Activated CD4-positive, alpha-beta T cell treated with anti-CD3 and anti-CD28 coated beads, Interleukin-2, amount 10 ng/mL, durations not matched to agents 7 days and 5 days (primary cell): ENCODE results near the gene SLC18A2. TPM values are rescaled to one million over a fixed set of nuclear protein-coding genes. Genes with fewer than 3 reads are reported as not detected.
"Not testable (repeated sequence)": the region's sequence is repeated elsewhere in the genome, so short reads cannot be mapped to it uniquely, and the experiment has no call there.

Experiments used
- CTCF ChIA-PET: fragments of 350-600 bp; sonication (Branson Sonifier 250); formaldehyde crosslinking; loops from one replicate; lab custom pipeline; 2021; ENCODE audit warnings: antibody characterized with exemption; lab: Charles Lee
- POLR2A ChIA-PET: fragments of 350-600 bp; sonication (Branson Sonifier 250); formaldehyde crosslinking; loops from one replicate; lab custom pipeline; 2021; ENCODE audit warnings: antibody characterized with exemption; lab: Charles Lee
- DNase-seq: peaks from one replicate; pipeline ENCODE4 v3.0.0-alpha.2; 2020
- H3K27ac Mint-ChIP-seq: one replicate; pipeline ENCODE4 v1.8.0; 2021; ENCODE audit warnings: mild to moderate bottlenecking, moderate library complexity, mixed read lengths
- H3K27me3 Mint-ChIP-seq: one replicate; pipeline ENCODE4 v1.8.0; 2021; ENCODE audit warnings: mixed read lengths
- H3K36me3 Mint-ChIP-seq: one replicate; pipeline ENCODE4 v1.8.0; 2021; ENCODE audit warnings: low read depth, mixed read lengths
- H3K4me1 Mint-ChIP-seq: one replicate; pipeline ENCODE4 v1.8.0; 2021; ENCODE audit warnings: mixed read lengths
- H3K4me3 Mint-ChIP-seq: one replicate; pipeline ENCODE4 v1.8.0; 2021; ENCODE audit warnings: mild to moderate bottlenecking, moderate library complexity, mixed read lengths
- H3K9me3 Mint-ChIP-seq: one replicate; pipeline ENCODE4 v1.8.0; 2021; ENCODE audit warnings: mixed read lengths
- total RNA-seq, 2 experiments: library from RNA; stranded (reverse); gene quantifications; one replicate each; pipeline ENCODE4 v1.2.3, GENCODE V29; 2021

SLC18A2 gene
- total RNA-seq, 2 experiments from 2014 or later: not detected

- ChIA-PET CTCF (no interaction called here), POLR2A (no interaction called here)
- Mint-ChIP-seq H3K9me3 (no peaks in the 10 kb centered on the region), H3K36me3 (no peaks in the 10 kb centered on the region), H3K4me1 (peaks cover 7% of the 10 kb centered on the region), H3K27me3 (no peaks in the 10 kb centered on the region), H3K27ac (no peak overlapping the region), H3K4me3 (no peak overlapping the region)
- no peak for DNase-seq
These were observed 19.7 kb upstream of the SLC18A2 start for GRCh38 chr10:117221156-117221711.

GRCh38 chr10:117222552-117222951, 18.4 kb upstream of the SLC18A2 start:
- CTCF ChIA-PET: no interaction called here
- no peaks in the 10 kb centered on the region for H3K9me3 Mint-ChIP-seq
- H3K27me3 Mint-ChIP-seq: peaks cover 1% of the 10 kb centered on the region
- POLR2A ChIA-PET: no interaction called here
- H3K4me1 Mint-ChIP-seq: peaks cover 1% of the 10 kb centered on the region
- no peaks in the 10 kb centered on the region for H3K36me3 Mint-ChIP-seq
- H3K27ac Mint-ChIP-seq: no peak overlapping the region
- DNase-seq: no peak
- no peak overlapping the region for H3K4me3 Mint-ChIP-seq

DNA sequence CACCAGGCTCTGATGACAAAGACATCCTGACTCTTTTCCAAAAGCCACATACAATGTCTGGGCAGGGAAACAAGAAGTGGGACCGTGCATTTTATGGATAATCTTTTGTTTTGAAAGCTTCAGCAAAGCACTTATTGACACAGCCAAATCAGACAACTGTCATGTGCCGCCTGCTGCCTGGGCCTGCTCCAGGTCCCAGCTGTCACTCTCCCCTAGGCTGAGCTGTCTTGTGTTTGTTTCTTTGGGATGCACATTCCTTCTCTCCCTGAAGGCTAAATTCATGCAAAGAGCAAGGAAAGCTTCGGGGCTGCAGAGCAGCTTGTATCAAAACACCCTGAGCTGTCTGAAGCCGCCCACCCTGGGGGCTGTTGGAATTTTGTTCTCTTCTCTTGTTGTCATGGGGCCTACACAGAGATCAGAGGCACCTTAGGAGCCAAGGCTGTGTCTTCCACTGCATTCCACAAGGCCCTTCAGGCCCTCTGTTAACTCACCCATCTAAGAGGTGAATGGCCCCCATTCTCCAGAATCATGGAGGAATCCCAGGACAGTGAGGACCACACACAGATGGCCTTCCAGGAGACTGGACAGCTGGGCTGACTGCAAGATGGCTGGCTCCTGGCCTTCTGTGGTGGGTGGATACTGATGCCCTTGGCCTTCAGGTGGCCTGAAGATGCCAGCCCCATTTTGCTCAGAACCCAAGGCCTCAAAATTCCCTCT, 17.8 kb upstream of the SLC18A2 start:
- POLR2A ChIA-PET: no interaction called here
- CTCF ChIA-PET: no interaction called here

GRCh38 chr10:117223693-117224430, 17.1 kb upstream of the SLC18A2 start:
- no peak overlapping the region for H3K4me3 Mint-ChIP-seq
- CTCF ChIA-PET: interaction anchor here (2.8 kb wide), 1 partner anchor 7 kb away, joined by 9 read pairs; no protein-coding TSS in a partner anchor
- H3K27me3 Mint-ChIP-seq: peaks cover 4% of the 10 kb centered on the region
- H3K4me1 Mint-ChIP-seq: no peaks in the 10 kb centered on the region
- H3K9me3 Mint-ChIP-seq: no peaks in the 10 kb centered on the region
- no peak for DNase-seq
- H3K36me3 Mint-ChIP-seq: no peaks in the 10 kb centered on the region
- POLR2A ChIA-PET: no interaction called here
- no peak overlapping the region for H3K27ac Mint-ChIP-seq

More for the DNA sequence above, 17.8 kb upstream of the SLC18A2 start:
- H3K27ac Mint-ChIP-seq: no peak overlapping the region
- no peaks in the 10 kb centered on the region for H3K36me3 Mint-ChIP-seq
- DNase-seq: no peak
- no peak overlapping the region for H3K4me3 Mint-ChIP-seq
- no peaks in the 10 kb centered on the region for H3K9me3 Mint-ChIP-seq
- peaks cover 3% of the 10 kb centered on the region for H3K27me3 Mint-ChIP-seq
- no peaks in the 10 kb centered on the region for H3K4me1 Mint-ChIP-seq

- Mint-ChIP-seq H3K4me1 (no peaks in the 10 kb centered on the region), H3K27me3 (peaks cover 8% of the 10 kb centered on the region), H3K4me3 (no peak overlapping the region), H3K27ac (no peak overlapping the region), H3K9me3 (no peaks in the 10 kb centered on the region), H3K36me3 (no peaks in the 10 kb centered on the region)
- no peak for DNase-seq
- POLR2A ChIA-PET: no interaction called here
- CTCF ChIA-PET: interaction anchor here (2.8 kb wide), 1 partner anchor 8 kb away, joined by 9 read pairs; no protein-coding TSS in a partner anchor
These were observed 16.0 kb upstream of the SLC18A2 start for GRCh38 chr10:117224881-117225280.

- Mint-ChIP-seq H3K9me3 (no peaks in the 10 kb centered on the region), H3K4me1 (no peaks in the 10 kb centered on the region), H3K36me3 (no peaks in the 10 kb centered on the region), H3K27me3 (peaks cover 20% of the 10 kb centered on the region), H3K27ac (no peak overlapping the region), H3K4me3 (no peak overlapping the region)
- DNase-seq: no peak
- ChIA-PET POLR2A (no interaction called here), CTCF (interaction anchor here (2.8 kb wide), 1 partner anchor 10 kb away, joined by 9 read pairs; no protein-coding TSS in a partner anchor)
These were observed 14.0 kb upstream of the SLC18A2 start for GRCh38 chr10:117226813-117227451.

GRCh38 chr10:117228210-117228609, 12.7 kb upstream of the SLC18A2 start:
- ChIA-PET CTCF (no interaction called here), POLR2A (no interaction called here)
- no peak for DNase-seq
- Mint-ChIP-seq H3K27ac (no peak overlapping the region), H3K9me3 (no peaks in the 10 kb centered on the region), H3K27me3 (peaks cover 21% of the 10 kb centered on the region), H3K4me1 (no peaks in the 10 kb centered on the region), H3K36me3 (no peaks in the 10 kb centered on the region), H3K4me3 (no peak overlapping the region)

DNA sequence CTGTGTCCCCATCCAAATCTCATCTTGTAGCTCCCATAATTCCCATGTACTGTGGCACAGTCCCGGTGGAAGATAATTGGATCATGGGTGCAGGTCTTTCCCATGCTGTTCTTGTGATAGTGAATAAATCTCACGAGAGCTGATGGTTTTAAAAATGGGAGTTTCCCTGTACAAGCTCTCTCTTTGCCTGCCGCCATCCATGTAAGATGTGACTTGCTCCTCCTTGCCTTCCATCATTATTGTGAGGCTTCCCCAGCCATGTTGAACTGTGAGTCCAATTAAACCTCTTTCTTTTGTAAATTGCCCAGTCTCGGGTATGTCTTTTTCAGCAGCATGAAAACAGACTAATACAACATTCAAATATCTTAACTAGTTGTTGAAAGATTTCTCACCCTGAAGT, 10.8 kb upstream of the SLC18A2 start:
- H3K9me3 Mint-ChIP-seq, H3K4me1 Mint-ChIP-seq, H3K27ac Mint-ChIP-seq, DNase-seq, POLR2A ChIA-PET, H3K36me3 Mint-ChIP-seq, H3K4me3 Mint-ChIP-seq, CTCF ChIA-PET: not testable (repeated sequence)
- peaks cover 26% of the 10 kb centered on the region for H3K27me3 Mint-ChIP-seq

GRCh38 chr10:117237401-117237991, 3.4 kb upstream of the SLC18A2 start:
- peaks cover 19% of the 10 kb centered on the region for H3K27me3 Mint-ChIP-seq
- no peak for DNase-seq
- no peaks in the 10 kb centered on the region for H3K9me3 Mint-ChIP-seq
- H3K36me3 Mint-ChIP-seq: no peaks in the 10 kb centered on the region
- no peak overlapping the region for H3K4me3 Mint-ChIP-seq
- ChIA-PET CTCF (interaction anchor here (0.6 kb wide), 1 partner anchor 91 kb away, joined by 3 read pairs; no protein-coding TSS in a partner anchor), POLR2A (no interaction called here)
- H3K4me1 Mint-ChIP-seq: peaks cover 4% of the 10 kb centered on the region
- no peak overlapping the region for H3K27ac Mint-ChIP-seq

DNA sequence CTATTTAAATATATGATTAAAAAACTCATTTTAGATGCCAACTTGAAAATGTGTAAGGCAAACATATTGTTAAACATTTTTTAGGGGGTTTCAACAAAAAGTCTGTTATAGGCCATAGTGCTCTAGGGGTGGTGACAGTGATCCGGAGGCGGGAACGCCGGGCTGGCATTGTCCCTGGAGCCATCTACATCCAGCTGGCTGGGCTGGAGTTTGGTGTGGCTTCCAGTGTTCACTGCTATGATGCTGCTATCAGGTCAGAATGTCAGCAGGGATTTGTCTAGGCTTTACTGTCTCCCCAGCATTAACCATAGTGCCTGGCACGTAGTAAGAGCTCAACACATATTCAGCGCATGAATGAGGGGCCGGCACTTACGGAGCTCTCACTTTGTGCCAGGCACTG, 1.9 kb upstream of the SLC18A2 start:
- peaks cover 23% of the 10 kb centered on the region for H3K27me3 Mint-ChIP-seq
- H3K4me3 Mint-ChIP-seq: no peak overlapping the region
- POLR2A ChIA-PET: no interaction called here
- DNase-seq: no peak
- no peaks in the 10 kb centered on the region for H3K9me3 Mint-ChIP-seq
- H3K36me3 Mint-ChIP-seq: no peaks in the 10 kb centered on the region
- no peak overlapping the region for H3K27ac Mint-ChIP-seq
- CTCF ChIA-PET: no interaction called here
- peaks cover 4% of the 10 kb centered on the region for H3K4me1 Mint-ChIP-seq

- Mint-ChIP-seq H3K27ac (no peak overlapping the region), H3K4me3 (no peak overlapping the region), H3K4me1 (peaks cover 4% of the 10 kb centered on the region), H3K9me3 (no peaks in the 10 kb centered on the region), H3K36me3 (no peaks in the 10 kb centered on the region), H3K27me3 (peaks cover 20% of the 10 kb centered on the region)
- no peak for DNase-seq
- ChIA-PET POLR2A (no interaction called here), CTCF (no interaction called here)
These were observed 943 bp upstream of the SLC18A2 start for GRCh38 chr10:117239721-117240620.
